RWPE1 (cell line): ENCODE data around the gene GRIA2.

ENCODE experiments used
- CTCF ChIA-PET: fragments of 350-600 bp; sonication (Branson Sonifier 250); formaldehyde crosslinking; extraction: SDS; loops from one replicate; lab custom pipeline; 2021; lab: Yijun Ruan, JAX
- POLR2A ChIA-PET: fragments of 400-600 bp; formaldehyde crosslinking; extraction: SDS; loops from one replicate; lab custom pipeline; 2020; ENCODE audit warnings: antibody characterized with exemption; ENCODE audit not compliant: low non-redundant PET; lab: Yijun Ruan, JAX
- DNase-seq: peaks from one replicate; pipeline ENCODE4 v3.0.0; 2012; ENCODE audit warnings: low spot score
- H3K27ac ChIP-seq: fragments of 450-650 bp; 2 replicates; pipeline ENCODE4 v1.5.1; 2017
- TF ChIP-seq, protein P1 (sequence below): fragments of 450-650 bp; conservative IDR thresholded peaks from 2 replicates; pipeline ENCODE4 v1.5.1; 2017; ENCODE audit warnings: low read depth, mild to moderate bottlenecking

Gene GRIA2

GRCh38 chr4:157223456-157223855 is 2.9 kb downstream of the GRIA2 start:
- DNase-seq = no peak
- TF ChIP-seq, protein P1, sequence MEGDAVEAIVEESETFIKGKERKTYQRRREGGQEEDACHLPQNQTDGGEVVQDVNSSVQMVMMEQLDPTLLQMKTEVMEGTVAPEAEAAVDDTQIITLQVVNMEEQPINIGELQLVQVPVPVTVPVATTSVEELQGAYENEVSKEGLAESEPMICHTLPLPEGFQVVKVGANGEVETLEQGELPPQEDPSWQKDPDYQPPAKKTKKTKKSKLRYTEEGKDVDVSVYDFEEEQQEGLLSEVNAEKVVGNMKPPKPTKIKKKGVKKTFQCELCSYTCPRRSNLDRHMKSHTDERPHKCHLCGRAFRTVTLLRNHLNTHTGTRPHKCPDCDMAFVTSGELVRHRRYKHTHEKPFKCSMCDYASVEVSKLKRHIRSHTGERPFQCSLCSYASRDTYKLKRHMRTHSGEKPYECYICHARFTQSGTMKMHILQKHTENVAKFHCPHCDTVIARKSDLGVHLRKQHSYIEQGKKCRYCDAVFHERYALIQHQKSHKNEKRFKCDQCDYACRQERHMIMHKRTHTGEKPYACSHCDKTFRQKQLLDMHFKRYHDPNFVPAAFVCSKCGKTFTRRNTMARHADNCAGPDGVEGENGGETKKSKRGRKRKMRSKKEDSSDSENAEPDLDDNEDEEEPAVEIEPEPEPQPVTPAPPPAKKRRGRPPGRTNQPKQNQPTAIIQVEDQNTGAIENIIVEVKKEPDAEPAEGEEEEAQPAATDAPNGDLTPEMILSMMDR = no peak
- ChIA-PET CTCF (interaction anchor here (0.9 kb wide), 1 partner anchor 16 kb away, joined by 3 read pairs; no protein-coding TSS in a partner anchor), POLR2A (no interaction called here)
- H3K27ac ChIP-seq = no peak overlapping the region

- CTCF ChIA-PET = no interaction called here
- POLR2A ChIA-PET = no interaction called here
- DNase-seq = no peak
Measured at GRCh38 chr4:157225096-157225495, 4.6 kb downstream of the GRIA2 start.

DNA sequence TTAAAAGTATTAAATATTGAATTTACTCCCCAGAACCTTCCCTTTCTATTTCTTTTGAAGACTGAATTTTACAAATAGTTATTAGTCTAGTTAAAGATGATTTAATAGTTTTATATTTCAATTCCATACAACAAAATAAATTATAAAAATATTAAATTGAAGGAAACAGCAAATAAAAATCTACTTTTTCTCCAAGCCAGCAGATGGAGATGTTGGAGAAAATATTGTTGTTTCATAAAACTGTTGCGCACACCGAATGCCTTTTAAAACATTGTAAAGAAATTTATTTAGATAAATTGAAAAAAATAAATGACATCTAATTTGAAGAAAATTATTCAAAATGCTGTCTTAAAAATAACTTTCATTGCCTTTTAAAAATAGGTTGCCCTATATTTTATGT is 5.5 kb downstream of the GRIA2 start:
- DNase-seq = no peak
- TF ChIP-seq, protein P1 = no peak
- ChIA-PET CTCF (no interaction called here), POLR2A (no interaction called here)
- no peak overlapping the region for H3K27ac ChIP-seq

More at GRCh38 chr4:157225096-157225495, 4.6 kb downstream of the GRIA2 start:
- no peak overlapping the region for H3K27ac ChIP-seq
- TF ChIP-seq, protein P1 = no peak

DNA sequence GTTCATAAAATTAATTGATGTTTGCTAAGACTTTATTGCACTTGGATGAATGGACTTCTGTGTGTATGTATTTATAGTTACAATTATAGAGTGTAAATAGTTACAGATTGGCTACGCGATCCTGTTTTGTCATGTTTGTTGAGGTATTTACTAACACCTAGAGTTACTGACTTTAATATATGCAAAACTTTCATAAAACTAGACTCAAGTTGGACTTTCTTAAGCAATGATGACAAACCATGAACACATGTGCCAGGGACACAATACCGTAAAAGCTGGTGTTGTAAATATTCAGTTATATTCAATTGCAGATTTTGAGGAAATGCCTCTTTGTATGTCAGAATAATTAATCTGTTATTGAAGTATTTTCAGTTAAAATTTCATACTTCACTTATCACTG is 6.1 kb downstream of the GRIA2 start:
- ChIA-PET CTCF (no interaction called here), POLR2A (no interaction called here)
- DNase-seq = no peak
- TF ChIP-seq, protein P1 = no peak
- H3K27ac ChIP-seq = no peak overlapping the region

- TF ChIP-seq, protein P1 = no peak
- no peak for DNase-seq
- no peak overlapping the region for H3K27ac ChIP-seq
- ChIA-PET CTCF (no interaction called here), POLR2A (no interaction called here)
Measured at GRCh38 chr4:157231525-157231924, 11.0 kb downstream of the GRIA2 start.

DNA sequence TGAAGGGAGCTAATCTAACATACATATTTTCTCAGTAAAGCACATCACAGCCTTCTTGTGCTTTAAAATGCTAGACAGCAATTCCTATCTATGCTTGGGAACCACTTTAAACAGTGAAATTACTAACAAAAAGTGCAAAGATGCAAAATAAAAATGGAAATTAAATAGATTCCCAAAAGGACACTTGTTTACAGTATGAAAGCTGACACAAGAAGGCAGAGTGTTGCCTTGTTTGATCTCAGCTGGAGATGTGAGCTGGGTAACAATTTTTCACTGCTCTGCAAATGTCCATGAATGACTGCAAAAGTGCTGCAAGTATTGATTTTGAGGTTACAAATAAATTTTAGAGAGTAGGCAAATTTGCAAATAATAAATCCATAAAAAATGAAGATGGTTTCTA is 22.3 kb downstream of the GRIA2 start:
- ChIA-PET CTCF (no interaction called here), POLR2A (no interaction called here)
- TF ChIP-seq, protein P1 = no peak
- no peak overlapping the region for H3K27ac ChIP-seq
- DNase-seq = no peak
